Fibroblast of lung (primary cell): Measurements from ENCODE around the gene TECR. TPM values are rescaled to one million over a fixed set of nuclear protein-coding genes. Genes with fewer than 3 reads are reported as not detected.
A peak's percentile ranks its signal among the peaks of the same experiment; 100 is the strongest.
"Not testable (repeated sequence)": the region's sequence is repeated elsewhere in the genome, so short reads cannot be mapped to it uniquely, and the experiment has no call there.

Experiments used
- DNase-seq, 2 donors: peaks; one replicate each; pipeline versions ENCODE4 v3.0.0 to v3.0.0-alpha.2; 2010; ENCODE audit warnings: low read depth in 2 of 2
- H2AFZ ChIP-seq: 2 replicates; pipeline ENCODE4 v1.5.1; 2012; ENCODE audit warnings: low read length, control low read depth, inconsistent platforms
- H3K27ac ChIP-seq: 2 replicates; pipeline ENCODE4 v1.5.1; 2011; ENCODE audit warnings: low read length, control low read depth; ENCODE audit not compliant: insufficient read depth
- H3K27me3 ChIP-seq: 2 replicates; pipeline ENCODE4 v1.5.1; 2011; ENCODE audit warnings: mild to moderate bottlenecking, low read length; ENCODE audit not compliant: control insufficient read depth, insufficient read depth
- H3K36me3 ChIP-seq: 2 replicates; pipeline ENCODE4 v1.5.1; 2011; ENCODE audit warnings: low read length; ENCODE audit not compliant: control insufficient read depth, insufficient read depth
- H3K4me1 ChIP-seq: 2 replicates; pipeline ENCODE4 v1.5.1; 2011; ENCODE audit warnings: low read length; ENCODE audit not compliant: control insufficient read depth, insufficient read depth; ENCODE audit errors: extremely low read depth
- H3K4me2 ChIP-seq: 2 replicates; pipeline ENCODE4 v1.5.1; 2011; ENCODE audit warnings: low read length, control low read depth; ENCODE audit not compliant: insufficient read depth; ENCODE audit errors: extremely low read depth
- H3K4me3 ChIP-seq, 4 experiments: fragments of 200-600 bp in 1 of 4; sonication (generic) in 1 of 4; replicated peaks in 1 of 4; 2 replicates each; pipeline ENCODE4 v1.5.1; 2011 to 2016; ENCODE audit warnings: low read length in 4 of 4, low read depth in 3 of 4, mild to moderate bottlenecking in 3 of 4, control low read depth in 2 of 4, inconsistent platforms in 1 of 4, mixed read lengths in 1 of 4; ENCODE audit not compliant: insufficient read depth in 1 of 4; ENCODE audit errors: control extremely low read depth in 1 of 4
- H3K79me2 ChIP-seq: 2 replicates; pipeline ENCODE4 v1.5.1; 2012; ENCODE audit warnings: mild to moderate bottlenecking, low read length, inconsistent platforms; ENCODE audit not compliant: control insufficient read depth, insufficient read depth
- H3K9ac ChIP-seq: 2 replicates; pipeline ENCODE4 v1.5.1; 2011; ENCODE audit warnings: mild to moderate bottlenecking, low read length, control low read depth; ENCODE audit not compliant: insufficient read depth
- H3K9me3 ChIP-seq: 2 replicates; pipeline ENCODE4 v1.5.1; 2012; ENCODE audit warnings: low read depth, low read length; ENCODE audit not compliant: control insufficient read depth, insufficient read depth
- H4K20me1 ChIP-seq: 2 replicates; pipeline ENCODE4 v1.5.1; 2011; ENCODE audit warnings: low read length; ENCODE audit not compliant: control insufficient read depth, insufficient read depth; ENCODE audit errors: extremely low read depth
- CTCF ChIP-seq, 2 donors: IDR thresholded peaks in 1 of 2; conservative IDR thresholded peaks in 1 of 2; 1 replicate in 1 of 2; 2 replicates in 1 of 2; pipeline ENCODE4 v1.5.1; 2011 to 2012; ENCODE audit warnings: low read length in 2 of 2, control low read depth in 1 of 2, inconsistent platforms in 1 of 2, low read depth in 1 of 2, mild to moderate bottlenecking in 1 of 2
- EZH2 ChIP-seq: IDR thresholded peaks from 2 replicates; pipeline ENCODE4 v1.5.1; 2012; ENCODE audit warnings: low read length, control low read depth, mild to moderate bottlenecking; ENCODE audit errors: missing control alignments
- polyA plus RNA-seq, 2 donors: library from polyadenylated mRNA; depleted of rRNA in 1 of 2; stranded (reverse) in 1 of 2; unstranded in 1 of 2; fragments of >200 nt; gene quantifications; 2 replicates each; pipeline ENCODE4 v1.2.1, GENCODE V29; 2011 to 2012; ENCODE audit warnings: missing spikeins in 1 of 2
- total RNA-seq: library from RNA; depleted of rRNA; stranded (reverse); fragments of >200 nt; gene quantifications from 2 replicates; pipeline ENCODE4 v1.2.1, GENCODE V29; 2014

The TECR gene
- total and polyA plus RNA-seq, 2 donors (not counting 1 experiment from before 2014, with no cell fraction given): 34.0 to 73.4 TPM

DNA sequence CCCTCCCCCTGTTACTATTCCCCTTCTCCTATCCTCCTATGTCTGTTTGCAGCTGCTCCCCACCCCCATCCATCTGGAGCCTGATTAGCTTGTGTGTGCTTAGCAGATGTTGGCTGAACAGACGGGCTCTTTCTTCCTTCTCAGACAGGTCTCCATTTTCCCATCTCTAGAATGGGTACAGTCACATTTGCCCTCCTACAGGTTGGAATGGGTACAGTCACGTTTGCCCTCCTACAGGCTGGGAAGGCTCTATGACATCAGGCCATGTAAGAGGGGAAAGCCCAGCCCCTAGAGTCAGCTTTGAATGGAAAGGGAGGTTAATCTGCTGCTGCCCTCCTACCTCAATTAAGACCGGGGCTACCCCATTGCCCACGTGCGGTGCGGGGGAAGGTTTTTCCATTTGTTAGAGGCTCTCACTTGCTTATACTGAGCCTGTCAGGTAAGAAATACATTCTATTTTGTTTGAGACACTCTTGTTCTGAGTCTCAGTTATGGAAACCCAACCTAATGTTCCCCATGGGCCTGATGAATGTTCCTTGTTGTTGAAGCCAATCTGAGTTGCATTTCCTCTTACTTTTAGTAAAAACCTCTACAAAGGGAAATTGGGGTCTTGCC lies 51.3 kb downstream of the TECR start:
- TF ChIP-seq CTCF (conservative IDR thresholded peaks at IDR 0.05 in 1 of 2, IDR thresholded peaks at IDR 0.05 in 1 of 2; ENCODE audit: low read depth in 1 of 2, low read length in 2 of 2) (no peak), EZH2 (no peak)

GRCh38 chr19:14582894-14583340 lies 53.5 kb downstream of the TECR start, which contains the start of gene CLEC17A:
CLEC17A (plus strand) TSS chr19:14583084; CDS start chr19:14583161, 77 bp downstream.
- no peak within 1 kb of the TSS for H2AFZ ChIP-seq
- no peak within 1 kb of the TSS for H3K4me2 ChIP-seq
- no peaks in the 10 kb centered on the region for H4K20me1 ChIP-seq
- H3K9me3 ChIP-seq: no peaks in the 10 kb centered on the region
- H3K4me3 ChIP-seq: no peak within 1 kb of the TSS
- TF ChIP-seq EZH2 (no peak), CTCF (conservative IDR thresholded peaks at IDR 0.05 in 1 of 2, IDR thresholded peaks at IDR 0.05 in 1 of 2; ENCODE audit: low read depth in 1 of 2, low read length in 2 of 2) (no peak)
- DNase-seq: no peak
- H3K27me3 ChIP-seq: no peaks in the 10 kb centered on the region
- no peaks in the 10 kb centered on the region for H3K4me1 ChIP-seq
- H3K79me2 ChIP-seq: no peaks in the 10 kb centered on the region
- no peak within 1 kb of the TSS for H3K9ac ChIP-seq
- H3K27ac ChIP-seq: no peak within 1 kb of the TSS
- no peaks in the 10 kb centered on the region for H3K36me3 ChIP-seq

More for the DNA sequence above, 51.3 kb downstream of the TECR start:
- H3K27me3 ChIP-seq: no peaks in the 10 kb centered on the region
- no peaks in the 10 kb centered on the region for H3K9me3 ChIP-seq
- H3K9ac ChIP-seq: no peak overlapping the region
- no peak for DNase-seq
- H2AFZ ChIP-seq: no peak overlapping the region
- no peaks in the 10 kb centered on the region for H4K20me1 ChIP-seq
- H3K79me2 ChIP-seq: no peaks in the 10 kb centered on the region
- H3K36me3 ChIP-seq: no peaks in the 10 kb centered on the region
- H3K4me3 ChIP-seq: no peak overlapping the region
- no peak overlapping the region for H3K27ac ChIP-seq
- H3K4me2 ChIP-seq: no peak overlapping the region
- no peaks in the 10 kb centered on the region for H3K4me1 ChIP-seq

DNA sequence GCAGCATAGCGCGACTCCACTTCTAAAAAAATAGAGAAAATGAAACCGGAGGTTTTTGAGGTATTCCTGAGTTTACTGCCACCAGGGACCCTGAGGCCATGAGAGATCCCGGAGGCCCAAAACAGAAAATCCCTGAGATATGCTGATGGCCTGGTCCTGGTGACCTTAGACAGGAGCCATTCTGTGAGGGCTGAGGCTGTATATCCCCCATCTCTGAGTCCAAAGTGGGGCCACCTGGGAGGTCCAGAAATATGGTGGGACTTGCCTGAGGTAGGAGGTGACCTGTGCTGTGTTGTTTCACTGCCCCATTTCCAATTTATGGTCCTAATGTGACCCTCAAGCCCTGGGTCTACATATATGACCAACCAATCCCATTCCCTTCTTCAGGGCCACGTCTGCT lies 55.0 kb downstream of the TECR start:
- not testable (repeated sequence) for H3K4me2 ChIP-seq, H3K36me3 ChIP-seq, H2AFZ ChIP-seq, DNase-seq, H3K9me3 ChIP-seq, H3K79me2 ChIP-seq, H3K4me1 ChIP-seq, H3K27ac ChIP-seq, H4K20me1 ChIP-seq, H3K9ac ChIP-seq, H3K4me3 ChIP-seq, H3K27me3 ChIP-seq

DNA sequence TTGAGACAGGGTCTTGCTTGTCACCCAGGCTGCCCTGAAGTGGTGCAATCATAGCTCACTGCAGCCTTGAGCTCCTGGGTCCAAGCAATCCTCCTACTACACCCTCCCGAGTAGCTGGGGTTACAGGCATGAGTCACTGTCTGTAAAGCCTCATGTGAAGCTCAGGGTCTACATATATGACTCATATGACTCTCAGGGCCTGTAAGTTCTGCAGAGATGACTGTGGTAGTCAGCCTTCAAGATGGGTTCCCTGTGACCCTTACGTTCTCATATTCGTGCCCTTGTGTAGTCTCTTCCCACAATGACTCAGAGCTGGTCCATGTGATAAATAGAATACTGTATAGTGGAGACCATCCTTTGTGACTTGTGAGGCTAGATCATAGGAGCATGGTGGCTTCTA lies 55.8 kb downstream of the TECR start:
- H3K9ac ChIP-seq, H2AFZ ChIP-seq, H3K4me3 ChIP-seq, H3K27me3 ChIP-seq, H3K4me2 ChIP-seq, H3K36me3 ChIP-seq, H3K9me3 ChIP-seq, H3K4me1 ChIP-seq, H4K20me1 ChIP-seq, H3K79me2 ChIP-seq, H3K27ac ChIP-seq: not testable (repeated sequence)
- peak; percentile 45 to 66 for DNase-seq

- H4K20me1 ChIP-seq, H3K9ac ChIP-seq, H3K36me3 ChIP-seq, H2AFZ ChIP-seq, H3K4me1 ChIP-seq, H3K27ac ChIP-seq, H3K79me2 ChIP-seq, H3K4me2 ChIP-seq, H3K4me3 ChIP-seq, H3K27me3 ChIP-seq, H3K9me3 ChIP-seq: not testable (repeated sequence)
- DNase-seq: peak in 1 of 2 donors; percentile 22
These were observed 60.0 kb downstream of the TECR start for GRCh38 chr19:14589433-14589832.
